K562 (cell line): Measurements from ENCODE around the gene CHD6. TPM values are rescaled to one million over a fixed set of nuclear protein-coding genes. Genes with fewer than 3 reads are reported as not detected.

ENCODE experiments used
- ATAC-seq: fragments of 200-7000 bp; cut with Tn5 transposase; 3 replicates; pipeline ENCODE4 v1.9.1; 2020; ENCODE audit warnings: moderate library complexity
- BruUV-seq: library from RNA; stranded (reverse); fragments of 400-500 nt; replicated peaks from 2 replicates; lab custom pipeline; 2021; lab: Mats Ljungman, UMichigan
- CTCF ChIA-PET: fragments of 300-600 bp; formaldehyde crosslinking; extraction: SDS; loops from one replicate; lab custom pipeline; 2021; ENCODE audit warnings: low intra/inter-chr PET ratio; lab: Yijun Ruan, JAX
- POLR2A ChIA-PET: fragments of 300-600, 350-650 bp; sonication (Branson Sonifier 250); formaldehyde crosslinking; extraction: SDS; loops from one replicate; lab custom pipeline; 2021; ENCODE audit warnings: antibody characterized with exemption, inconsistent platforms; lab: Yijun Ruan, JAX
- DNase-seq, 4 experiments: peaks; one replicate each; pipeline versions ENCODE4 v3.0.0 to v3.0.0-alpha.2; 2011 to 2018; ENCODE audit warnings: low spot score in 3 of 4, mixed read lengths in 3 of 4; ENCODE audit errors: extremely low read depth in 1 of 4
- FAIRE-seq: peaks from 2 replicates; lab custom pipeline; 2011; peaks lifted over from hg19 to GRCh38; lab: Jason Lieb, UNC
- H2AFZ ChIP-seq: 2 replicates; pipeline ENCODE4 v1.6.0; 2011; ENCODE audit warnings: low read depth, low read length, control low read depth, inconsistent platforms
- H3K27ac ChIP-seq: fragments of 200-600 bp; 3 replicates; pipeline ENCODE4 v1.8.0; 2011; ENCODE audit warnings: low read depth, mild to moderate bottlenecking, control low read depth, inconsistent platforms, low read length, moderate library complexity, mixed read lengths; ENCODE audit errors: extremely low read depth
- H3K27me3 ChIP-seq, 2 experiments: fragments of 300-600 bp in 1 of 2; 2 replicates in 1 of 2; 3 replicates in 1 of 2; pipeline versions ENCODE4 v1.6.0 to v1.8.0; 2011; ENCODE audit warnings: inconsistent platforms in 2 of 2, low read length in 2 of 2, mild to moderate bottlenecking in 1 of 2, mixed read lengths in 1 of 2, moderate library complexity in 1 of 2; ENCODE audit not compliant: control insufficient read depth in 2 of 2, insufficient read depth in 2 of 2
- H3K36me3 ChIP-seq: fragments of 300-600 bp; 3 replicates; pipeline ENCODE4 v1.8.0; 2011; ENCODE audit warnings: mild to moderate bottlenecking, low read length, inconsistent platforms; ENCODE audit not compliant: control insufficient read depth, insufficient read depth
- H3K4me1 ChIP-seq, 2 experiments: fragments of 200-600 bp in 1 of 2; replicated peaks in 1 of 2; 2 replicates in 1 of 2; 3 replicates in 1 of 2; pipeline versions ENCODE4 v1.5.1 to v1.8.0; 2011; ENCODE audit warnings: inconsistent platforms in 2 of 2, low read length in 2 of 2, mild to moderate bottlenecking in 1 of 2, mixed read lengths in 1 of 2, moderate library complexity in 1 of 2; ENCODE audit not compliant: control insufficient read depth in 2 of 2, insufficient read depth in 2 of 2
- H3K4me2 ChIP-seq: 2 replicates; pipeline ENCODE4 v1.6.1; 2011; ENCODE audit warnings: low read length, control low read depth, inconsistent platforms, mixed read lengths; ENCODE audit not compliant: insufficient read depth
- H3K4me3 ChIP-seq: fragments of 200-600 bp; sonication (generic), shearing (Covaris generic); 2 replicates; pipeline ENCODE4 v1.5.1; 2016; ENCODE audit warnings: control low read depth, inconsistent platforms
- H3K79me2 ChIP-seq: fragments of 200-600 bp; 3 replicates; pipeline ENCODE4 v1.8.0; 2011; ENCODE audit warnings: low read length, inconsistent platforms; ENCODE audit not compliant: control insufficient read depth, insufficient read depth
- H3K9ac ChIP-seq, 2 experiments: 2 replicates each; pipeline versions ENCODE4 v1.6.0 to v1.6.1; 2011; ENCODE audit warnings: low read depth in 2 of 2, low read length in 2 of 2, control low read depth in 1 of 2, inconsistent platforms in 1 of 2, mild to moderate bottlenecking in 1 of 2, mixed read lengths in 1 of 2; ENCODE audit not compliant: insufficient read depth in 1 of 2
- H3K9me1 ChIP-seq: one replicate; pipeline ENCODE4 v1.6.0; 2011; ENCODE audit warnings: inconsistent platforms, mild to moderate bottlenecking, low read length, moderate library complexity; ENCODE audit not compliant: control insufficient read depth, insufficient read depth
- H3K9me3 ChIP-seq: replicated peaks from 2 replicates; pipeline ENCODE4 v1.5.1; 2011; ENCODE audit warnings: low read depth, low read length, inconsistent platforms; ENCODE audit not compliant: control insufficient read depth, insufficient read depth
- H4K20me1 ChIP-seq: replicated peaks from 2 replicates; pipeline ENCODE4 v1.6.1; 2011; ENCODE audit warnings: low read length, inconsistent platforms, mixed read lengths; ENCODE audit not compliant: control insufficient read depth, insufficient read depth
- CBFB ChIP-seq: sonication (generic); formaldehyde crosslinking; IDR thresholded peaks from 2 replicates; pipeline ENCODE4 v1.4.0; 2020; ENCODE audit warnings: mild to moderate bottlenecking, missing genetic modification reagents
- DMBX1 ChIP-seq: fragments of 250-450 bp; sonication (Bioruptor Pico); IDR thresholded peaks from 2 replicates; pipeline ENCODE4 v1.8.0; 2022; ENCODE audit warnings: inconsistent platforms, mild to moderate bottlenecking, moderate library complexity, borderline replicate concordance
- DNMT1 ChIP-seq: fragments of 450-650 bp; IDR thresholded peaks from 2 replicates; pipeline ENCODE4 v1.6.1; 2016; ENCODE audit warnings: antibody characterized with exemption, mild to moderate bottlenecking
- ELF1 ChIP-seq: fragments of 200-800 bp; sonication (Bioruptor generic); IDR thresholded peaks from 2 replicates; pipeline ENCODE4 v1.6.1; 2016; ENCODE audit warnings: missing genetic modification characterization, missing compliant biosample characterization
- ETV6 ChIP-seq, 3 experiments: fragments of 150-350 bp in 1 of 3; sonication (generic) in 1 of 3; formaldehyde crosslinking in 1 of 3; IDR thresholded peaks; 2 replicates each; pipeline versions ENCODE4 v1.6.1 to v1.8.0; 2014 to 2022; ENCODE audit warnings: borderline replicate concordance in 2 of 3, low read depth in 2 of 3, antibody characterized with exemption in 1 of 3, low read length in 1 of 3, mild to moderate bottlenecking in 1 of 3, missing genetic modification reagents in 1 of 3
- NONO ChIP-seq, 2 experiments: fragments of 200-400 bp in 1 of 2; fragments of 450-650 bp in 1 of 2; formaldehyde crosslinking in 1 of 2; IDR thresholded peaks; 2 replicates each; pipeline ENCODE4 v1.6.1; 2017; ENCODE audit warnings: low read depth in 2 of 2, mild to moderate bottlenecking in 2 of 2, moderate library complexity in 2 of 2, low read length in 1 of 2
- PHF8 ChIP-seq: fragments of 200-600 bp; sonication (generic); IDR thresholded peaks from 2 replicates; pipeline ENCODE4 v1.6.1; 2012; ENCODE audit warnings: mixed run types, mild to moderate bottlenecking, inconsistent platforms, low read length, moderate library complexity, borderline replicate concordance
- RBBP5 ChIP-seq: fragments of 200-600 bp; sonication (generic); IDR thresholded peaks from 2 replicates; pipeline ENCODE4 v1.6.1; 2012; ENCODE audit warnings: borderline replicate concordance, mild to moderate bottlenecking, low read length, control low read depth, inconsistent platforms; ENCODE audit not compliant: insufficient read depth, poor library complexity, severe bottlenecking
- ZFP36 ChIP-seq: fragments of 150-350 bp; IDR thresholded peaks from 2 replicates; pipeline ENCODE4 v1.6.1; 2018; ENCODE audit warnings: low read length, low read depth; ENCODE audit not compliant: partially characterized antibody
- WGBS: fragments of 100-300 bp; shearing (Covaris generic); methylation state at CpG from one replicate; pipeline ENCODE4 v1.1.6; 2016; ENCODE audit warnings: low coverage, mixed read lengths; ENCODE audit not compliant: insufficient coverage; ENCODE audit errors: missing lambda C conversion rate; 5-methylcytosine and 5-hydroxymethylcytosine counted together
- in situ Hi-C: fragments of 300-500 bp; cut with MboI; formaldehyde crosslinking; loops from 4 replicates; pipeline ENCODE4 v1.15.0; 2018; ENCODE audit warnings: inconsistent platforms, mixed read lengths
- intact Hi-C: fragments of 100-400 bp; cut with micrococcal nuclease; formaldehyde crosslinking; loops from 2 replicates; pipeline ENCODE4 v1.14.2; 2022
- polyA plus RNA-seq, 8 experiments: library from polyadenylated mRNA; depleted of rRNA in 4 of 8; stranded (reverse) in 5 of 8; unstranded in 3 of 8; fragments of >200 nt; fragmentation: Nextera tagmentation in 2 of 8; fragmentation: Illumina TruSeq in 1 of 8; extraction: Ambion mirVana in 2 of 8; extraction: Trizol in 1 of 8; gene quantifications; 2 replicates each; pipeline versions ENCODE4 v1.2.1 to v1.2.3, GENCODE V29; 2011 to 2014; ENCODE audit warnings: inconsistent platforms in 1 of 8, missing spikeins in 1 of 8
- total RNA-seq, 7 experiments: library from RNA; depleted of rRNA in 6 of 7; stranded (reverse); fragments of >200 nt in 6 of 7; fragmentation: Illumina TruSeq in 2 of 7; extraction: Trizol in 2 of 7; gene quantifications; 2 replicates each; pipeline versions ENCODE4 v1.2.1 to v1.2.3, GENCODE V29; 2011 to 2021; ENCODE audit warnings: low replicate concordance in 1 of 7
- TF ChIP-seq, protein P1 (sequence below): sonication (generic); formaldehyde crosslinking; IDR thresholded peaks from 2 replicates; pipeline ENCODE4 v1.8.0; 2022; ENCODE audit warnings: mild to moderate bottlenecking, missing genetic modification reagents

Gene CHD6
- total and polyA plus RNA-seq, 9 of the 15 experiments (the other 6 are each of a cell fraction or from before 2014, with no cell fraction given): 3.9 to 24.2 (median 12.8) TPM

DNA sequence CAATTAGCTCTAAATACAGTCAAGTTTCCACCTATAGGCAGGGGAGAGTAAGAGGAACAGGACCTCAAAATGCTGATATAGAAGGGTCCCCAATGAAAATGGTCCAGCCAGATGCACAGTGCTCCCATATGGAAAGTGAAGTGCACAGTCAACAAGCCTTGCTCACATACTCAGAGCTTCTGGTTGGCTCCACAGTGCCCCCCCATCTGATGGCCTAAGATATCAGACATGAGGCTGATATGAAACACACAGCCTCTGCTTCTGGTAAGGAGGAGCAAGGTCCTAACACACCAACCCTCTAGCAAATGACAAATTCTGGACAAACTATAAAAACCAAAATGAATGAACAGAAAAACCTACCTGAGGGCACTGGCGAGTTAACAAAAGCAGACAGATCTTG, 140.2 kb downstream of the CHD6 start:
- intact Hi-C loops (no loop called here), in situ Hi-C loops (no loop called here)
- Histone ChIP-seq H3K27ac (no peak overlapping the region), H3K27me3 (no peaks in the 10 kb centered on the region), H3K4me3 (no peak overlapping the region), H3K9ac (no peak overlapping the region), H3K9me3 (no peaks in the 10 kb centered on the region)
- peak; percentile 54; the same call in 2 of the 3 replicates for ATAC-seq
- BruUV-seq: no TSS peak
- no peak for FAIRE-seq
- CTCF ChIA-PET: no interaction called here
- TF ChIP-seq DNMT1 (no peak), CBFB (no peak), ELF1 (tag) (no peak), ETV6 (IDR thresholded peaks at IDR 0.05; ENCODE audit: borderline replicate concordance in 1 of 2, low read depth in 2 of 2, low read length in 1 of 2) (no peak), ETV6 (CRISPR knock-in tag; IDR thresholded peaks at IDR 0.05; ENCODE audit: borderline replicate concordance) (no peak), PHF8 (no peak)
- TF ChIP-seq, all 486 proteins: peak for 0
- Histone ChIP-seq H3K79me2 (no peaks in the 10 kb centered on the region), H3K36me3 (peaks cover 9% of the 10 kb centered on the region; the same call in 2 of the 3 replicates), H3K4me2 (no peak overlapping the region), H3K4me1 (no peaks in the 10 kb centered on the region; a peak in 1 of 5 replicates), H3K9me1 (no peaks in the 10 kb centered on the region), H4K20me1 (no peaks in the 10 kb centered on the region), H2AFZ (no peak overlapping the region)
- POLR2A ChIA-PET: interaction anchor here (0.7 kb wide), 1 partner anchor 53 kb away, joined by 3 read pairs; no protein-coding TSS in a partner anchor
- peak in 2 of 4 experiments; percentile 9 to 13 for DNase-seq
- 92% methylated on average over 1 of the region's 1 CpG for WGBS

DNA sequence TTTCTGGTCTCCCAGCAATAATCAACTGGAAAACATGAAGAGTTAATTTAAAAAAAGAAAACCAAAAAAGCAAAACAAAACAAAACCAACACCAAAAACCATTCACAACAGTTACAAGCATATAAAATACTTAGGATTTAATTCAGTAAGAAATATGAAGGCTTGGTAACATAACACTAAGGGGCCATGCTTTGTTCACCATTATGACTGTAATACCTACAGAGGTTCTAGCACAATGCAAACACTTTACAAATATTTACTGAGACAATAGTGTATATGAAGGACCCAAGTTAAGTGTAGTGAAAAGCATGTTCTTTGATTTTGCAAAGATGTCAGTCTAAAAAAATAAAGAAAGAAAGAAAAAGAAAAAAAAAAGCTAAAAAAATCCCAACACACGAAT, 141.7 kb downstream of the CHD6 start:
- in situ Hi-C loops (no loop called here), intact Hi-C loops (no loop called here)
- H2AFZ ChIP-seq: no peak overlapping the region
- no TSS peak for BruUV-seq
- no peaks in the 10 kb centered on the region; a peak in 1 of 5 replicates for H3K4me1 ChIP-seq
- FAIRE-seq: no peak
- no peak overlapping the region for H3K9ac ChIP-seq
- no peaks in the 10 kb centered on the region for H3K27me3 ChIP-seq
- ChIA-PET CTCF (no interaction called here), POLR2A (no interaction called here)
- H3K4me2 ChIP-seq: no peak overlapping the region
- H4K20me1 ChIP-seq: no peaks in the 10 kb centered on the region
- no peak for DNase-seq
- H3K9me1 ChIP-seq: no peaks in the 10 kb centered on the region
- TF ChIP-seq RBBP5 (no peak), ZFP36 (no peak), DMBX1 (CRISPR knock-in tag) (no peak), NONO (IDR thresholded peaks at IDR 0.05; ENCODE audit: low read depth in 2 of 2, low read length in 1 of 2) (no peak)
- TF ChIP-seq, protein P1, sequence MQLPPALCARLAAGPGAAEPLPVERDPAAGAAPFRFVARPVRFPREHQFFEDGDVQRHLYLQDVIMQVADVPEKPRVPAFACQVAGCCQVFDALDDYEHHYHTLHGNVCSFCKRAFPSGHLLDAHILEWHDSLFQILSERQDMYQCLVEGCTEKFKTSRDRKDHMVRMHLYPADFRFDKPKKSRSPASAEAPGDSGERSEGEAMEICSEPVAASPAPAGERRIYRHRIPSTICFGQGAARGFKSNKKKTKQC (CRISPR knock-in tag): no peak
- WGBS: 76% methylated on average over 1 of the region's 1 CpG
- H3K4me3 ChIP-seq: no peak overlapping the region
- peaks cover 14% of the 10 kb centered on the region; the same call in 2 of the 3 replicates for H3K36me3 ChIP-seq
- ATAC-seq: no peak
- H3K9me3 ChIP-seq: no peaks in the 10 kb centered on the region
- no peak overlapping the region for H3K27ac ChIP-seq
- H3K79me2 ChIP-seq: no peaks in the 10 kb centered on the region
